Glutamatergic neuron (in vitro differentiated cells): ENCODE data around the gene CLDN10. TPM values are rescaled to one million over a fixed set of nuclear protein-coding genes. Genes with fewer than 3 reads are reported as not detected.
"Not testable (repeated sequence)": the region's sequence is repeated elsewhere in the genome, so short reads cannot be mapped to it uniquely, and the experiment has no call there.

Experiments used
- DNase-seq: peaks from one replicate; pipeline ENCODE4 v3.0.0; 2022
- H3K27ac Mint-ChIP-seq: one replicate; pipeline ENCODE4 v1.8.0; 2020; ENCODE audit warnings: mild to moderate bottlenecking, mixed read lengths, inconsistent platforms; ENCODE audit not compliant: unreplicated experiment
- H3K27me3 Mint-ChIP-seq: one replicate; pipeline ENCODE4 v1.8.0; 2020; ENCODE audit warnings: mild to moderate bottlenecking, moderate library complexity, mixed read lengths, inconsistent platforms; ENCODE audit not compliant: unreplicated experiment
- H3K36me3 Mint-ChIP-seq: one replicate; pipeline ENCODE4 v1.8.0; 2020; ENCODE audit warnings: mild to moderate bottlenecking, mixed read lengths, inconsistent platforms; ENCODE audit not compliant: unreplicated experiment
- H3K4me1 Mint-ChIP-seq: one replicate; pipeline ENCODE4 v1.8.0; 2020; ENCODE audit warnings: mild to moderate bottlenecking, low read depth, mixed read lengths, inconsistent platforms; ENCODE audit not compliant: unreplicated experiment
- H3K4me3 Mint-ChIP-seq: one replicate; pipeline ENCODE4 v1.8.0; 2020; ENCODE audit warnings: mild to moderate bottlenecking, mixed read lengths, inconsistent platforms; ENCODE audit not compliant: unreplicated experiment
- H3K9me3 Mint-ChIP-seq: one replicate; pipeline ENCODE4 v1.8.0; 2020; ENCODE audit warnings: mild to moderate bottlenecking, moderate library complexity, mixed read lengths, inconsistent platforms; ENCODE audit not compliant: unreplicated experiment
- total RNA-seq: library from RNA; stranded (reverse); fragmentation: NEBNext Ultra II Directional; extraction: Animal tissue kit (Norgen Biotek cat#: 25700); gene quantifications from one replicate; pipeline ENCODE4 v1.2.1, GENCODE V29; 2021; ENCODE audit not compliant: unreplicated experiment
- TF ChIP-seq, protein P1 (sequence below): fragments of 200-600 bp; sonication (generic); IDR thresholded peaks from one replicate; pipeline ENCODE4 v1.5.0; 2021; ENCODE audit not compliant: partially characterized antibody, unreplicated experiment

CLDN10 gene
- total RNA-seq, 1 donor from 2014 or later, result 8.3 TPM

DNA sequence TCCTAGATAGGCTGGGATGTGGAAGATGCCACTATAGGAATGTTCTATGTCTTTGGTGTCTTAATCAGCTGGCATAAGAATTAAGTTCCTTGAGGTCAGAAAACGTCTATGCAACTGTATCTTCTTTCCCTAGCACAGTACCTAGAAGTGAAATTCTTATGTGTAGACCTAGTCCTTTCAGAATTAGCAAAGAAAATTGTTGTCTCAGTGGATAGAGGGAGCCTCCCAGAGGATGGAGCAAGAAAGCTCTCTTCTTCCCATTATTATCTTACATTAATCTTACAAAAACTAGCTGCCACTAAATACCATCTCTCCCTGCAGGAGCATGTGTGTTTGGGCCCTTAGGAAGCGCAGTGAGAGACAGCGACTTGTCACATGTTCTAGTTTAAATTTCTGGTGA lies 11.6 kb downstream of the CLDN10 start:
- H3K27ac Mint-ChIP-seq, result no peak overlapping the region
- TF ChIP-seq, protein P1, sequence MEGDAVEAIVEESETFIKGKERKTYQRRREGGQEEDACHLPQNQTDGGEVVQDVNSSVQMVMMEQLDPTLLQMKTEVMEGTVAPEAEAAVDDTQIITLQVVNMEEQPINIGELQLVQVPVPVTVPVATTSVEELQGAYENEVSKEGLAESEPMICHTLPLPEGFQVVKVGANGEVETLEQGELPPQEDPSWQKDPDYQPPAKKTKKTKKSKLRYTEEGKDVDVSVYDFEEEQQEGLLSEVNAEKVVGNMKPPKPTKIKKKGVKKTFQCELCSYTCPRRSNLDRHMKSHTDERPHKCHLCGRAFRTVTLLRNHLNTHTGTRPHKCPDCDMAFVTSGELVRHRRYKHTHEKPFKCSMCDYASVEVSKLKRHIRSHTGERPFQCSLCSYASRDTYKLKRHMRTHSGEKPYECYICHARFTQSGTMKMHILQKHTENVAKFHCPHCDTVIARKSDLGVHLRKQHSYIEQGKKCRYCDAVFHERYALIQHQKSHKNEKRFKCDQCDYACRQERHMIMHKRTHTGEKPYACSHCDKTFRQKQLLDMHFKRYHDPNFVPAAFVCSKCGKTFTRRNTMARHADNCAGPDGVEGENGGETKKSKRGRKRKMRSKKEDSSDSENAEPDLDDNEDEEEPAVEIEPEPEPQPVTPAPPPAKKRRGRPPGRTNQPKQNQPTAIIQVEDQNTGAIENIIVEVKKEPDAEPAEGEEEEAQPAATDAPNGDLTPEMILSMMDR, result no peak
- H3K4me1 Mint-ChIP-seq, result no peaks in the 10 kb centered on the region
- H3K4me3 Mint-ChIP-seq, result no peak overlapping the region
- H3K9me3 Mint-ChIP-seq, result no peaks in the 10 kb centered on the region
- no peaks in the 10 kb centered on the region for H3K36me3 Mint-ChIP-seq
- H3K27me3 Mint-ChIP-seq, result no peaks in the 10 kb centered on the region
- no peak for DNase-seq

DNA sequence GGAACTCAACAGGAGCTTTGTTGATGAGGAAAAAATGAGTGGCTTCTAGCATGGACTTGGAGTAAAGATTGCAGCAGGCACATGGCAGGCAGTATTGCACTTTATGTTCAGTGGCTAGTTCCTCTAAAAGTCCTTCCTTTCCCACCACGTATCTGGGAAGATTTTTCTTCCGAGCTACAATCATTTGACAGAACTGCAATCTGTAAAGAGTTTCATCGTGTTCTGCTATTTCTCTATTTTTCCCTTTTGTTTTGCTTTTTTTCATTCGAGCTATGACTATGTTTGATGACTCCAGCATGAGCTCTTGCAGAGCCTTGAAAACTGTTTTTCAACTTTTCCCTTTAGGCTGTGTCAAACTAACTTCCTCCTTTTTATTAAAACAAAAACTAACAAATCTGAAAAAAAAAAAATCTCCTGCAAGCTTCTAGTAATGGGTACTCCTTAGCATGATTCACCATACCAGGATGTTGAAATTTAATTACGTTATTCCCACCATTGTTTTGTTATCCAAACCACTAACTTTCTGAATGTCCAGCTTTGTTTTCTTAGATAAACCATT lies 12.3 kb downstream of the CLDN10 start:
- H3K27ac Mint-ChIP-seq, result no peak overlapping the region

DNA sequence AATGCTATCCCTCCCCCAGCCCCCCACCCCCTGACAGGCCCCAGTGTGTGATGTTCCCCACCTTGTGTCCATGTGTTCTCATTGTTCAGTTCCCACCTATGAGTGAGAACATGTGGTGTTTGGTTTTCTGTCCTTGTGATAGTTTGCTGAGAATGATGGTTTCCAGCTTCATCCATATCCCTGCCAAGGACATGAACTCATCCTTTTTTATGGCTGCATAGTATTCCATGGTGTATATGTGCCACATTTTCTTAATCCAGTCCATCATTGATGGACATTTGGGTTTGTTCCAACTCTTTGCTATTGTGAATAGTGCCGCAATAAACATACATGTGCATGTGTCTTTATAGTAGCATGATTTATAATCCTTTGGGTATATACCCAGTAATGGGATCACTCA lies 13.2 kb downstream of the CLDN10 start:
- not testable (repeated sequence) for H3K4me1 Mint-ChIP-seq, H3K27me3 Mint-ChIP-seq, H3K27ac Mint-ChIP-seq, H3K4me3 Mint-ChIP-seq, DNase-seq, H3K36me3 Mint-ChIP-seq, H3K9me3 Mint-ChIP-seq

More for the DNA sequence above, 12.3 kb downstream of the CLDN10 start:
- Mint-ChIP-seq H3K9me3 (no peaks in the 10 kb centered on the region), H3K27me3 (no peaks in the 10 kb centered on the region), H3K4me3 (no peak overlapping the region), H3K36me3 (no peaks in the 10 kb centered on the region), H3K4me1 (no peaks in the 10 kb centered on the region)
- DNase-seq, result no peak
- TF ChIP-seq, protein P1, result no peak

DNA sequence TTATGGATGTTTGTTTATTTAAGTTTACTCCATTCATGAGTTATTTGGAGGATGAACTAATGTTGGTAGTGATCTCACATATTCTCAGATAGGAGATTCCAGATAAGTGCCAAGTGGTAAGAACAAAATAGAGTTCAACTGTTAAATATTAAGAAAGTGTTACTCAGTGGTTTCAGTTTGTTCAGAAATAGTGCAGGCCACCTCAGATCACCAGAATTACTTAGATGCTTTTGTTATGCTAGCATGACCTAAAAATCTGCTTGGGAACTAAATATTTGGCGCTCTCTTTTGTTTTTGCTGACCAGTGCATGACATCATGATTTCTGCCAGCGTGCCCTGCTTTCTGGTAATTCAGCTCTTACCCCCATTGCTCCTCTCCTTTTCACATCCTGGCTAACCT lies 15.6 kb downstream of the CLDN10 start:
- TF ChIP-seq, protein P1, result no peak
- Mint-ChIP-seq H3K36me3 (no peaks in the 10 kb centered on the region), H3K27me3 (no peaks in the 10 kb centered on the region), H3K4me1 (peaks cover 6% of the 10 kb centered on the region), H3K9me3 (no peaks in the 10 kb centered on the region), H3K27ac (no peak overlapping the region), H3K4me3 (no peak overlapping the region)
- DNase-seq, result no peak

DNA sequence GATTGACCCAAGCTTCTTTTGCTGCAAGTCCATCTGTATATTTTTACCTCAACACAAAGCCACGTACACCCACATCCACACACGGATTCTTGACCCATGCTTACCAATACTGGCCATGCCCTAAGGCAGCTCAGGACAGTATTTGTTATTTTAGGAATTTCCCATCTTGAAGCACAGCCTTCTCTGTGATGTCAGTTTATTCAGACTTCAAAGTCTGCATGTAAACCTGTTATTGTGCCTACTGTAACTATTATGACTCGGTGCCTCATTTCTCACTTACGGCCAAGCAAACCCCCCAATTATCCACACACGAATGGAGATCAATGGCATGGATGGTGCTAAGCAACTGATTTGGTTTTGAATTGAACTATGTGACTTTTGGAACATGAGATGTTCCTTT lies 17.5 kb downstream of the CLDN10 start:
- Mint-ChIP-seq H3K4me3 (no peak overlapping the region), H3K27ac (no peak overlapping the region)

More for the DNA sequence above, 17.5 kb downstream of the CLDN10 start:
- peaks cover 6% of the 10 kb centered on the region for H3K4me1 Mint-ChIP-seq
- no peaks in the 10 kb centered on the region for H3K9me3 Mint-ChIP-seq
- DNase-seq, result no peak
- H3K36me3 Mint-ChIP-seq, result no peaks in the 10 kb centered on the region
- no peaks in the 10 kb centered on the region for H3K27me3 Mint-ChIP-seq
- TF ChIP-seq, protein P1, result no peak
